ENCODE measurements around the gene RBM33. TPM values are rescaled to one million over a fixed set of nuclear protein-coding genes. Genes with fewer than 3 reads are reported as not detected.

The RBM33 gene
- total and polyA plus RNA-seq, 2 of the 13 experiments (the other 11 are each of a cell fraction or from before 2014, with no cell fraction given), result 12.4 to 28.9 TPM

GRCh38 chr7:155808549-155809331 is 164.3 kb downstream of the RBM33 start (continued):
- TF ChIP-seq ARID4A (CRISPR knock-in tag; IDR thresholded peaks at IDR 0.05; ENCODE audit: borderline replicate concordance), result peak; percentile 18; the same call in 1 of the 2 replicates
- no peak for TF ChIP-seq ADNP (CRISPR knock-in tag; IDR thresholded peaks at IDR 0.05)
- no peak for TF ChIP-seq ZNF205 (CRISPR knock-in tag; IDR thresholded peaks at IDR 0.05)
- no peak for TF ChIP-seq ZNF430 (CRISPR knock-in tag; IDR thresholded peaks at IDR 0.05)
- TF ChIP-seq CHD2 (IDR thresholded peaks at IDR 0.05; ENCODE audit: low read depth, low read length), result no peak
- TF ChIP-seq KLF9 (CRISPR knock-in tag; IDR thresholded peaks at IDR 0.05; ENCODE audit: low read depth), result 0 out of 2 replicates have a peak, but pooled peaks have one; percentile 40
- peak; percentile 40; the same call in 1 of the 2 replicates for TF ChIP-seq POGK (CRISPR knock-in tag; conservative IDR thresholded peaks at IDR 0.05)
- TF ChIP-seq MXD1 (CRISPR knock-in tag; IDR thresholded peaks at IDR 0.05), result 0 out of 2 replicates have a peak, but pooled peaks have one; percentile 45
- TF ChIP-seq ZNF652 (CRISPR knock-in tag; IDR thresholded peaks at IDR 0.05; ENCODE audit: borderline replicate concordance, low read depth), result peak; percentile 48; the same call in 1 of the 2 replicates
- no peak for TF ChIP-seq GPN1 (CRISPR knock-in tag; IDR thresholded peaks at IDR 0.05; ENCODE audit: borderline replicate concordance)
- TF ChIP-seq TFDP1 (CRISPR knock-in tag; IDR thresholded peaks at IDR 0.05; ENCODE audit: borderline replicate concordance), result peak; percentile 82; the same call in 1 of the 2 replicates
- no peak for TF ChIP-seq USF2 (IDR thresholded peaks at IDR 0.05; ENCODE audit: low read depth, low read length)
- TF ChIP-seq USF2 (CRISPR knock-in tag; IDR thresholded peaks at IDR 0.05; ENCODE audit: borderline replicate concordance), result no peak
- TF ChIP-seq KDM4B (CRISPR knock-in tag; IDR thresholded peaks at IDR 0.05), result no peak
- TF ChIP-seq ZNF770 (CRISPR knock-in tag; IDR thresholded peaks at IDR 0.05), result no peak; the same call in 1 of the 2 replicates
- peak; percentile 69; the same call in 1 of the 2 replicates for TF ChIP-seq BRD4 (CRISPR knock-in tag; IDR thresholded peaks at IDR 0.05)
